Neuronal stem cell (in vitro differentiated cells): ENCODE measurements around the gene ZDHHC3.

Experiments used
- DNase-seq: peaks from one replicate; pipeline ENCODE4 v3.0.0-alpha.2; 2013; ENCODE audit warnings: low spot score
- H2AFZ ChIP-seq: one replicate; pipeline ENCODE4 v1.6.1; 2013; ENCODE audit warnings: mild to moderate bottlenecking, low read length, inconsistent platforms
- H2AK5ac ChIP-seq: 2 replicates; pipeline ENCODE4 v1.6.1; 2013; ENCODE audit warnings: low read depth, mild to moderate bottlenecking, inconsistent platforms, low read length, moderate library complexity, mixed read lengths
- H2BK120ac ChIP-seq: 2 replicates; pipeline ENCODE4 v1.6.1; 2013; ENCODE audit warnings: low read depth, mild to moderate bottlenecking, inconsistent platforms, low read length, moderate library complexity, mixed read lengths
- H2BK12ac ChIP-seq: one replicate; pipeline ENCODE4 v1.6.1; 2013; ENCODE audit warnings: low read length, inconsistent platforms
- H2BK15ac ChIP-seq: 2 replicates; pipeline ENCODE4 v1.6.1; 2013; ENCODE audit warnings: mild to moderate bottlenecking, low read length, inconsistent platforms, mixed read lengths
- H2BK5ac ChIP-seq: one replicate; pipeline ENCODE4 v1.6.1; 2013; ENCODE audit warnings: inconsistent platforms, mild to moderate bottlenecking, low read length, moderate library complexity
- H3K14ac ChIP-seq: one replicate; pipeline ENCODE4 v1.6.1; 2013; ENCODE audit warnings: low read length, inconsistent platforms
- H3K18ac ChIP-seq: 2 replicates; pipeline ENCODE4 v1.6.1; 2013; ENCODE audit warnings: low read length, inconsistent platforms
- H3K23ac ChIP-seq: 2 replicates; pipeline ENCODE4 v1.6.1; 2013; ENCODE audit warnings: low read depth, mild to moderate bottlenecking, mixed read lengths, low read length, inconsistent platforms; ENCODE audit not compliant: poor library complexity
- H3K27ac ChIP-seq: replicated peaks from 3 replicates; pipeline ENCODE4 v1.5.1; 2013; ENCODE audit warnings: low read length, inconsistent platforms
- H3K27me3 ChIP-seq, 3 experiments: 2 replicates each; pipeline ENCODE4 v1.6.1; 2013; ENCODE audit warnings: low read length in 3 of 3, mild to moderate bottlenecking in 2 of 3, inconsistent platforms in 1 of 3, low read depth in 1 of 3, mixed read lengths in 1 of 3, moderate library complexity in 1 of 3; ENCODE audit not compliant: control insufficient read depth in 3 of 3, insufficient read depth in 3 of 3
- H3K36me3 ChIP-seq, 2 donors: replicated peaks in 1 of 2; 2 replicates each; pipeline ENCODE4 v1.6.1; 2013; ENCODE audit warnings: low read length in 2 of 2; ENCODE audit not compliant: control insufficient read depth in 2 of 2, insufficient read depth in 2 of 2
- H3K4ac ChIP-seq: 2 replicates; pipeline ENCODE4 v1.6.1; 2013; ENCODE audit warnings: inconsistent platforms, mild to moderate bottlenecking, low read length, moderate library complexity
- H3K4me1 ChIP-seq, 2 donors: 1 replicate in 1 of 2; 2 replicates in 1 of 2; pipeline ENCODE4 v1.6.1; 2013; ENCODE audit warnings: low read length in 2 of 2, low read depth in 1 of 2; ENCODE audit not compliant: control insufficient read depth in 2 of 2, insufficient read depth in 1 of 2
- H3K4me2 ChIP-seq: one replicate; pipeline ENCODE4 v1.6.1; 2013; ENCODE audit warnings: mild to moderate bottlenecking, low read length, inconsistent platforms; ENCODE audit not compliant: insufficient read depth, poor library complexity, severe bottlenecking
- H3K4me3 ChIP-seq, 2 donors: 2 replicates each; pipeline ENCODE4 v1.5.1; 2013; ENCODE audit warnings: low read length in 2 of 2, mild to moderate bottlenecking in 2 of 2, inconsistent platforms in 1 of 2, moderate library complexity in 1 of 2
- H3K79me1 ChIP-seq: one replicate; pipeline ENCODE4 v1.6.1; 2013; ENCODE audit warnings: low read depth, mild to moderate bottlenecking, inconsistent platforms, low read length, moderate library complexity
- H3K9ac ChIP-seq: one replicate; pipeline ENCODE4 v1.6.1; 2013; ENCODE audit warnings: mild to moderate bottlenecking, low read depth, low read length, inconsistent platforms; ENCODE audit not compliant: poor library complexity
- H3K9me3 ChIP-seq, 2 donors: replicated peaks in 1 of 2; 2 replicates each; pipeline versions ENCODE3 to v1.6.1; 2013; ENCODE audit warnings: low read length in 2 of 2, mild to moderate bottlenecking in 2 of 2, inconsistent platforms in 1 of 2, low read depth in 1 of 2, mixed read lengths in 1 of 2, moderate library complexity in 1 of 2; ENCODE audit not compliant: control insufficient read depth in 2 of 2, insufficient read depth in 1 of 2
- H4K8ac ChIP-seq: one replicate; pipeline ENCODE4 v1.6.1; 2013; ENCODE audit warnings: low read depth, mild to moderate bottlenecking, inconsistent platforms, low read length, moderate library complexity
- H4K91ac ChIP-seq: one replicate; pipeline ENCODE4 v1.6.1; 2013; ENCODE audit warnings: low read length, low read depth, mild to moderate bottlenecking, inconsistent platforms; ENCODE audit not compliant: poor library complexity
- WGBS, 2 donors: extraction: QIAGEN DNeasy Blood & Tissue Kit; methylation state at CpG; one replicate each; pipeline ENCODE4 v1.1.7; 2013; ENCODE audit warnings: missing lambda C conversion rate in 2 of 2, mixed read lengths in 1 of 2; ENCODE audit not compliant: insufficient read length in 2 of 2, insufficient replicate concordance in 1 of 2; ENCODE audit errors: extremely low coverage in 2 of 2; 5-methylcytosine and 5-hydroxymethylcytosine counted together

The ZDHHC3 gene

DNA sequence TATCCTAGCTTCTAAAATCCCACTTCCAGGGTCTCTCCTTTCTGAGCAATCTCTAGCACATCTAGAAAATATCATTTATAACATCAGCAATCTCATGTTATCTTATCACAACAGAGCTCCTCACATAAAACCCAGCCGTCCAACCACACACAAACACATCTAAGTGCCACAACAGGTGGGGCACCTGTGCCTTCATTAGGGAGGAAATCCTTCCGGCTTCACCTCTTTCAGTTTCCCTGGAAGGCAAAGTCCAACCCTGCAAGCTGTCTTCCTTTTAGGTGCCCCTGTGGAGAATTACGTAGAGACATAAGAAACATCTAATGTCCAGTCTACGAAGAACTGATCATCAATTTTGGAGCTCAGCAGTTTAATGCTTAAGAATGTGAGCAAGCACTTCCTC, 1.6 kb downstream of the ZDHHC3 start:
- no peak overlapping the region for H4K8ac ChIP-seq
- no peak overlapping the region for H3K14ac ChIP-seq
- peaks cover 3 to 12% of the 10 kb centered on the region in 2 donors for H3K36me3 ChIP-seq
- no peak overlapping the region for H2AK5ac ChIP-seq
- peak overlapping the region; percentile 6 to 98 for H3K4me3 ChIP-seq
- H3K4me1 ChIP-seq, result peaks cover 5 to 10% of the 10 kb centered on the region in 2 donors
- DNase-seq, result no peak
- no CpG with 5 or more reads among the region's 4 CpGs for WGBS, 2 donors
- no peaks in the 10 kb centered on the region for H3K27me3 ChIP-seq
- no peak overlapping the region for H2BK15ac ChIP-seq
- H3K9me3 ChIP-seq, result no peaks in the 10 kb centered on the region
- no peak overlapping the region for H4K91ac ChIP-seq
- no peak overlapping the region for H2BK5ac ChIP-seq
- peaks cover 9% of the 10 kb centered on the region for H3K79me1 ChIP-seq
- H2BK120ac ChIP-seq, result no peak overlapping the region
- H3K4me2 ChIP-seq, result no peak overlapping the region
- no peak overlapping the region for H3K23ac ChIP-seq
- H3K4ac ChIP-seq, result no peak overlapping the region
- H3K18ac ChIP-seq, result no peak overlapping the region
- no peak overlapping the region for H3K9ac ChIP-seq
- H3K27ac ChIP-seq, result no peak overlapping the region
- no peak overlapping the region for H2AFZ ChIP-seq
- H2BK12ac ChIP-seq, result no peak overlapping the region

DNA sequence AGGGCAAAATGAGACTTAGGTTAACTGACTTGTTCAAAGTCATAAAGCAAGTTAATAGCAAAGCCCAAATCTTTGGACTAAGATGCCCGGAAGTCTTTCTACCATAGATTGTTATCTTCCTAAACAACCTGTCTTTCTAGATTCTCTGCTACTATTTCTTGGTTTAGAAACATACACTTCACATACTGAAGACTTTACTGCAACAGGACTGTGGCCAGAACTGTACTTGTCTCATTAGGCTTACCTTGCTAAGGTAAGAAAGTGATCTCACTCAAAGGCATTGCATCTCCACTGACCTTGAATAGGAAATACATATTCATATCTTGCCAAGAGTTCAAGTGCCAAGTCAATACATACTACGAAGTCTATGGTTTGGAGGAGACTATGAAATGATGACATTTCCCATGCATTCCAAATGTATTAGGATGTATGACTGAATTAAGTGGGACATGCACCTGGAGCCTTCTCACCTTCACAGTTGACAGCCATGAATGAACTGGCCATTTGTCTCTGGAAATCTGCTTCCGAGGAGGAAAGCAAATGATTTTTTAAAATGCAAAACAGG, 5.0 kb downstream of the ZDHHC3 start:
- no peak overlapping the region for H2BK12ac ChIP-seq
- H2BK5ac ChIP-seq, result no peak overlapping the region
- H3K36me3 ChIP-seq, result peaks cover 0 to 7% of the 10 kb centered on the region in 2 donors
- no peak overlapping the region for H3K27ac ChIP-seq
- H2AK5ac ChIP-seq, result no peak overlapping the region
- H3K4me3 ChIP-seq, result no peak overlapping the region
- H3K14ac ChIP-seq, result no peak overlapping the region
- peaks cover 3 to 5% of the 10 kb centered on the region in 2 donors for H3K4me1 ChIP-seq
- H2AFZ ChIP-seq, result no peak overlapping the region
- no peaks in the 10 kb centered on the region for H3K27me3 ChIP-seq
- no peak overlapping the region for H2BK15ac ChIP-seq
- H3K9ac ChIP-seq, result no peak overlapping the region
- H3K79me1 ChIP-seq, result peaks cover 4% of the 10 kb centered on the region
- H4K8ac ChIP-seq, result no peak overlapping the region
- no peak overlapping the region for H3K23ac ChIP-seq
- no peak overlapping the region for H3K18ac ChIP-seq
- no peak overlapping the region for H3K4ac ChIP-seq
- no peak overlapping the region for H4K91ac ChIP-seq
- WGBS, 2 donors, result no CpG with 5 or more reads among the region's 3 CpGs
- no peak for DNase-seq
- no peak overlapping the region for H3K4me2 ChIP-seq
- no peak overlapping the region for H2BK120ac ChIP-seq
- H3K9me3 ChIP-seq, result no peaks in the 10 kb centered on the region

DNA sequence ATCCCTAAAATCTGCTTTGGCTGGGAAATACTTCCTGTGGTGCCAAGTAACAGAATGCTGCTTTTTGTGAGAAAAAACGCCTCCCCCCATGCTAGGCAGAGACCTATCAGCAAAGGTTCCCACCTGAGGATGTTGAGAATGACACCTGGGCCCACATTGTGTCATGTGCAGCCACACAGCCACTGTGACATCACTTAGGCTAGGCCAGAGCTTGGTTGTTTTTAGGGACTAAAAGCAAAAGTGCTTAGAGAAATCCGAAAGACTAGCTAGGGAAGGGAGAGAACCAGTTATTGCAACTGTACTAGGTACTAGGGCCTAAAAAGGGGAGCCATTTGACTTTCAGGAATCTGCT, 6.2 kb downstream of the ZDHHC3 start:
- Histone ChIP-seq H3K4me3 (peak overlapping the region in 1 of 2 donors; percentile 30), H3K9ac (no peak overlapping the region), H3K4me2 (no peak overlapping the region), H2BK12ac (no peak overlapping the region), H3K14ac (no peak overlapping the region), H2AFZ (no peak overlapping the region), H3K4ac (no peak overlapping the region), H2BK120ac (no peak overlapping the region), H4K91ac (no peak overlapping the region), H2BK15ac (no peak overlapping the region), H3K9me3 (no peaks in the 10 kb centered on the region), H3K79me1 (peaks cover 4% of the 10 kb centered on the region), H3K27me3 (no peaks in the 10 kb centered on the region), H3K4me1 (peaks cover 3 to 5% of the 10 kb centered on the region in 2 donors), H2AK5ac (no peak overlapping the region), H3K36me3 (peaks cover 0 to 7% of the 10 kb centered on the region in 2 donors), H4K8ac (no peak overlapping the region), H3K23ac (no peak overlapping the region), H3K18ac (no peak overlapping the region), H2BK5ac (no peak overlapping the region), H3K27ac (no peak overlapping the region)
- WGBS, 2 donors, result no CpG with 5 or more reads among the region's 2 CpGs
- DNase-seq, result no peak

DNA sequence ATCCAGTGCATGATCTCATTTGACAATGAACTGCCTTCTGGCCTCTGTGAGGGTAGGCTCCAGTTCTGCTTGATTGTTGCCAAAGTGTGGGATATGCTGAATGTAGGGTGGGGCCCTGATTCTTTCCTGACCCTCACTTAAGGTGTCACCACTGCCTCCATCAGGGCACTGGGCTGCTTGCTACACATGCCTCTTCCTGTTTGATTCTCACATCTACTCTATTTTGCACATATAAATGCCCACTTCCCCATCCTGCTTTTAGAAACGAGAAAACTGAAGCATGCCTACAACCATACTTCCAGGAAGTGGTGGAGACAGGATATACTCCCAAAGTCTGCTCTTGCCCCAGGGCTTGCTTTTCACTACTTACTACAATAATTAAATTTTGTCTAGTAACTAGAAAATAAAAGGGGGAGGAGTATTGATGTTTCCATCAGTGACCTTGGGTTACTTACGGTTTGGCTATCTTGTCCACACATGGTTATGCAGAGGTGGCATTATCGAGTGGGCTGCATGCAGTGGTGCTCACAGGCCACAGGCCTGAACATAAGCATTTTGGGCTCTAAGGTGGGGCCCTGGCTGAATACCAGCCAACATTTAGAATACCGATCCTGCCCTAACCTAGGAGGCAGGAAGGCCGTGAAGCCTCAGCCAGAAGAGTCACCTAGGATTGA, 6.7 kb downstream of the ZDHHC3 start:
- Histone ChIP-seq H2BK15ac (no peak overlapping the region), H3K27ac (no peak overlapping the region), H3K4ac (no peak overlapping the region), H3K4me1 (no peaks in the 10 kb centered on the region), H3K18ac (no peak overlapping the region), H2AK5ac (no peak overlapping the region), H3K36me3 (peaks cover 0 to 7% of the 10 kb centered on the region in 2 donors), H3K23ac (no peak overlapping the region), H3K27me3 (no peaks in the 10 kb centered on the region), H2BK12ac (no peak overlapping the region), H4K91ac (no peak overlapping the region), H3K4me2 (no peak overlapping the region), H3K79me1 (no peaks in the 10 kb centered on the region), H3K9ac (no peak overlapping the region), H4K8ac (no peak overlapping the region), H2AFZ (no peak overlapping the region), H3K14ac (no peak overlapping the region), H2BK5ac (no peak overlapping the region), H3K9me3 (no peaks in the 10 kb centered on the region), H3K4me3 (no peak overlapping the region), H2BK120ac (no peak overlapping the region)
- no CpG with 5 or more reads among the region's 5 CpGs for WGBS, 2 donors
- DNase-seq, result no peak
